HG03558 (cell line): ENCODE measurements around the gene CCDC187.

Experiments used
- ATAC-seq: cut with Tn5 transposase; IDR thresholded peaks from one replicate; pipeline ENCODE4 v1.9.1; 2021; ENCODE audit warnings: moderate number of reproducible peaks; ENCODE audit not compliant: unreplicated experiment; ENCODE audit errors: extremely low read depth

Gene CCDC187

DNA sequence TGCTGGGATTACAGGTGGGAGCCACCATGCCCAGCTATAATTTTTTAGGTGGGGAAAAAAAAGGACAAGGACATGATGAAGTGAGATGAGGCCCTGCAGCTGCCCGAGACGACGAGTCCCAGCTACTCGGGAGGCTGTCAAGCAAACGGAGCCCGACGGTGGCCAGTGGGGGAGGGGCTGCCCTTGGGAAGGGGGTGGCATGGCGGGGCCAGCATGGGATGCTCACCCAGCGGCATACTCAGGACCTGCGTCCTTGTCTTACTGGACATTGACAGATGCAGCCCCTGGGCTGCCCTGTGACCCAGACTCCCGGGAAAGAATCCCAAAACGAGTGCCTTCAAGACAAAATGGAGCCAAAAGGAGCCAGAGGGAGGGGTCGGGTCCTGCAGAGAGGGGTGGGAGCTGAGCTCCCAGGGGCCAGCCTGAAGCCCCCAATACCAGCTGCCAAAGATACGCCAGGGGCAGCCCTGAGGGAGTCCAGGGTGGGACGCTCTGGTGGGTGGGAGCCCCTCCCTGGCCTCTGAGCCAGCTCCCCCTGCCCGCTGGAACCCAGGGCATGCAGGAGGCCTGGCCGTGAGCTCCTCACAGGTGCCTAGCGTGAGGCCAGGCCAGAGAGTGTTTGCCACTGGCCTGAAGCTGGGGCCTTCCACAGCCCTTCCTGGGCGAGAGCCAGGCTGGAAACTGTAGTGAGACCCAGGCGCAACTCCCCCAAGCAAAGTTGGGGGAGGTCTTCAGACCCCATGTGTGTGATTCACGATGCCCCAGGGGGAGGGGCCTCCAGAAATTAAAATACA lies 15.7 kb downstream of the CCDC187 start:
- no peak for ATAC-seq

- no peak for ATAC-seq
Measured at GRCh38 chr9:136286987-136287379, 16.9 kb downstream of the CCDC187 start.

DNA sequence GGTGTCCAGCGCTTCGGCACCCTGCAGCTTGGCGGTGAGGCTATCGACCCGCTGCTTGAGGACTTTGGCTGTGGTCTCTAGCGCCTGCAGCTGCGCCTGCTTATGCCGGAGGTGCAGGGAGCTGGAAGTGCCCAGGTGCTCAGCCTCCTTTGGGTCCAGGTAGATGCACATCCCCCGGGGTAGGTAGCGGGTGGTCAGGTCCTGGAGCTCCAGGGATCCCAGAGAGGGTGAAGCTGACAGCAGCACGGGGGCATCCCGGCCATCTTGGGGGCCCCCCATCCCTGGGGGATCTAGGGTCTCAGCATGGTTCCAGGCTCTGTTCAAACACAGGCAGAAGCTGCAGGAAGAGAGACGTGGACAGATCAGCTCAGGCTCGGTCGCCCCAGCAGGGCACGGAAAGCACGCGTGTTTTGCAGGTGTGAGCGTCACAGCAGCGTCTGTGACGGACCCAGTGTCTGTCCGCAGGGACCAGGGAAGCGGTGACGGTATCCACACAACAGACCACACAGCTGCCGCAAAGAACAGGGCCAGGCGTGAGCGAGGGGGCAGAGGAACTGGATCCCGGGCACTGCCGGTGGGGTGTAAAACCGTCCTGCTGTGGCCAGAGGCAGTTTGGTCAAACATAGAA lies 17.4 kb downstream of the CCDC187 start:
- no peak for ATAC-seq

GRCh38 chr9:136285501-136286358 lies 18.2 kb downstream of the CCDC187 start:
- ATAC-seq = no peak

DNA sequence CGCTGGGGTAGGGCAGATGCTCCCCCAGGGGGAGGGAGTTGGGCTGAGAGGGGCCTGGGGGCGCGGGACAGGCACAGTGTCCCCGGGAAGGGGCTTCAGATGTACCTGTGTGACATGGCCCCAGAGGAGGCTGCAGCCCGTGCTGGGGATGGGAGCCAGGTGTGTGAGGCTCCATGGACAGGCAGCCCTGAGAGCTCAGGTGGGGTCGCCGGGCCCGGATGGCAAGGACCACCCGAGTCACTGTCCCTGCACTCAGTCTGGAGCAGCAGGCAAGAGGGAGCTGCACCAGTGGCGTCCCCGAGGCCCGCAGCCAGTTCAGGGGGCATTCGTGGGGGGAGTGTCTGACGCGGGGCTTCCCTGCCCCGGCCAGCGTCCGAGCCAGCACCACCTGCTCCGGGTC lies 18.9 kb downstream of the CCDC187 start:
- no peak for ATAC-seq

DNA sequence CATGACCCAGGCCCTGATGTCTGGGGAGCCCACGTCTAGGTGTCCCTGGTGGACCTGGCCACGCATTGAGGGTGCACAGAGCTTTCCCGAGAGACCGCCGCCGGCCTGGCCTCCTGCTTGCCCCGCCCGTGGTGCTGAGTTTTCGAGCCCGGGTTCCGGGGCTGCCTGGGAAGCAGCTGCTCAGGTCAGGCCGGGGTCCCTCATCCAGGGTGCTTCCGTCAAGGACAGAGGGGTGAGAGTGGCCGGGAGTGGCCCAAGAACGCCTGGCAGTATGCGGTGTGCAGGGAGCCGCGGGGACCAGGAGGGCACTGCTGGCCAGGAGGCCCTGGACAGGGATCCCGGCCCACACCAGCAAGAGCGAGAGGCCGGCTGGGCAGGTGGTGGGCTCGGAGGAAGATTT lies 19.6 kb downstream of the CCDC187 start:
- no peak for ATAC-seq

GRCh38 chr9:136283291-136284235 lies 20.3 kb downstream of the CCDC187 start:
- no peak for ATAC-seq

- ATAC-seq = no peak
Measured at GRCh38 chr9:136282272-136282861, 21.5 kb downstream of the CCDC187 start.

DNA sequence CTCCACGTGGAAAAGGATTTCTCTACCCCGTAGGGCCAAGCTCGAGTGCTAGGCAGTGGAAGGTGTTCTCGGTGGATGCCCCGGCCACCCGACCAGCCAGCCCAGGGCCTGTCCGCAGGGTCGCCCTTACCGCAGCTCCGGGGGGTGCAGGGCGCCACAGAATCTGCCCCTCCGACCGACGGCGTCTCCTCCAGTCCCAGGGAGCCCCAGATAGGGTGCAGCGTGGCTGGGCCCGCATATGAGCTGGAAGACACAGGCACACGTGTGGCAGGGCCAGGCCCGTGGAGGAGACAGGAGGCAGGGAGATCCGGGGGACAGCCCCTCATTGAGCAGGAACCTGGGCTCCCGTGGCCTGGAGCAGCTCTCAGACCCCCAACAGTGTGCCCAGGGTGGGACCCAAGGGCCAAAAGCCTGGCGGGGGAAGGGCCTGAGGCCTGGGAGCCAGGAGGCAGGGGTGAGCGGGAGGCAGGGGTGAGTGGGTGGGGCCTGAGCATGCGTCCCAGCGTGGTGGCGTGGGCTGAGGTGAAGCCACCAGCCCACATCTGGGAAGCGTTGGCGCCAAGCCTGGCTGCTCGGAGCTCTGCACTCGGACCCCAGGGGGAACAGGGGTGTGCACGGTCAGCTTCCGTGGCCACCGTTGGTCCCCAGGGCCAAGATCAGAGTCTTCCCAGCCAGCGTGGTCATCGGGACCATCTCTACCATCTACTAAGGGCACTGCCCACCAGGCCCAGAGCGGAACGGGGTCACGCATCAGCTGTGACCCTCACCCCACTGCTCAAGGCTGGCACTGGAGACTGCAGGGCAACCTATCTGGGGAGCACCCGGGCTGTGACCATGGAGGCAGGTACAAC lies 22.2 kb downstream of the CCDC187 start:
- ATAC-seq = no peak

DNA sequence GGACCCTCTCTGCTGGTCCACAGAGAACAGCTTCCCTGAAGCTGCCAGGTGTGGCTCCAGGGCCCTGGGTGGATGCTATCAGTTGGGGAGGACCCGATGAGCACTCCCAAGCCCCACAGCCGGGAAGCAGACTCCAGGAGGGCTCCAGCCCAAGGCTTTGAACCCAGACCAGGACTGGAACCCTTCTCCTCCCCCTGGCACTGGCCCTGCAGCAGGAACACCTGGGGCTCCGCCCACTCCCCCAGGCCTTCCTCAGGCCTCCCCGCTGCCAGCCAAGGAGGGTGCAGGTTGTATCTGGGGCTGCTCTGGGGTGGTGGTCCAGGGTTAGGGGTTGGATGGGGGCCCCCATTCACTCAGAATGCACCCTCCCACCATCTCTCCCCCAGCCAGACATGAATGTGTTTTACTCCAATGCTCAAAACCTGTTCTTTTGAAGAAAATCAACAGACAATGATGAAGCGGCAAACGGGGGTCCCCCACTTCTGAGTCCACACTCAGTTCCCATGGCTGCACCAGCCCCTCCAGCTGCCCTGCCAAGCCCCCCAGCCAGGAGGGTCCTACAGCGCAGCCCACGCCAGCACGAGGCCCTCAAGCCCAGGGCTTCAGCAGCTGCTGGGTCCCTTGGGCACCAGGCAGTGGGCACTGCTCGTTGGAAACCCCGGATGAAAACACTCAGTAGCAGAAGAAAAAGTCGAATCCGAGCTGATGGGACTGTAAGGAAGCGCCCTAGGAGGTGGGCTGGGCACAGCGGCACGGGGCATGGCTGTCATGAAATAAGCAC lies 23.2 kb downstream of the CCDC187 start:
- no peak for ATAC-seq

- ATAC-seq = no peak
Measured at GRCh38 chr9:136279471-136279870, 24.4 kb downstream of the CCDC187 start.

DNA sequence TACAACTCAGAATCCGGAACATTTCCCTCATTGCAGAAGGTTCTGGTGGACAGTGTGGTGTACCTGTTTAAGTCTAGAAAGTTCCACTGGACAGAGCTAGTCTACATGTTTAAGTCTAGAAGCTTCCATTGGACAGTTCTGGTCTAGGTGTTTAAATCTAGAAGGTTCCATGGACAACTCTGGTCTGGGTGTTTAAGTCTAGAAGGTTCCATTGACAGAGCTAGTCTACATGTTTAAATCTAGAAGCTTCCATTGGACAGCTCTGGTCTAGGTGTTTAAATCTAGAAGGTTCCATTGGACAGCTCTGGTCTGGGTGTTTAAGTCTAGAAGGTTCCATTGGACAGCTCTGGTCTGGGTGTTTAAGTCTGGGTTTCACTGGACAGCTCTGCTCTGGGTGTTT lies 25.0 kb downstream of the CCDC187 start:
- no peak for ATAC-seq

- no peak for ATAC-seq
Measured at GRCh38 chr9:136278221-136278620, 25.7 kb downstream of the CCDC187 start.

DNA sequence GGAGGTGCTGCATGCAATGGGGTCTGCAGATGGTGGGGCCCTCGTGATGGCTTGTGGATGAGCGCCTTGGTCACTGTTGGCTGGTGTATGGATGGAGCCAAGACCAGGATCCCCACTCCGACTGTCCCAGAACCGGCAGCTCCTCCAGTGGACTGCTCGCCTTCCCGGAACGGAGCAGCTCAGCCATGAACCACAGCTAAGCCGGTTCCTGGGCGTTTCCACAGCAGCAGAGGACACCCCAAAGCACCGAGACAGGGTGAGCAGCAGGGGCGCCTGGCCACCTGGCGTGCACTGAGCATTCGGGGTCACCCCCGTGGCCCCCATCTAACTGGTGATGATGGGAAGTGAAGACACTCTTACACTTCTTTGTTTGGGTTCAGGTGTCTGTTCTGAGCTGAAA lies 26.1 kb downstream of the CCDC187 start:
- ATAC-seq = no peak

GRCh38 chr9:136276716-136277115 lies 27.2 kb downstream of the CCDC187 start:
- no peak for ATAC-seq

- no peak for ATAC-seq
Measured at GRCh38 chr9:136275655-136276429, 28.1 kb downstream of the CCDC187 start.
